ENCODE measurements around the gene NECAP2.
"Not testable (repeated sequence)": the region's sequence is repeated elsewhere in the genome, so short reads cannot be mapped to it uniquely, and the experiment has no call there.

- not testable (repeated sequence) for TF ChIP-seq YY1 (IDR thresholded peaks at IDR 0.05; ENCODE audit: insufficient read depth, insufficient read length); ZNF274 (IDR thresholded peaks at IDR 0.05; ENCODE audit: low read depth, low read length); SUZ12 (IDR thresholded peaks at IDR 0.05; ENCODE audit: extremely low read depth, insufficient read depth, insufficient read length)
These were observed 57.5 kb downstream of the NECAP2 start for GRCh38 chr1:16498047-16498446.

Measured in NT2/D1 (cell line).